ENCODE measurements around the gene UNK. TPM values are rescaled to one million over a fixed set of nuclear protein-coding genes. Genes with fewer than 3 reads are reported as not detected.

Gene UNK
- total and polyA plus RNA-seq, 2 of the 13 experiments (the other 11 are each of a cell fraction or from before 2014, with no cell fraction given), result 31.6 to 33.0 TPM

GRCh38 chr17:75783803-75784472 lies 668 bp upstream of the UNK start (continued):
- TF ChIP-seq ZNF12 (CRISPR knock-in tag; IDR thresholded peaks at IDR 0.05) (0 out of 2 replicates have a peak, but pooled peaks have one; percentile 41), ARNT (IDR thresholded peaks at IDR 0.05) (no peak), ZNF382 (CRISPR knock-in tag; IDR thresholded peaks at IDR 0.05; ENCODE audit: borderline replicate concordance) (no peak), NCOA1 (CRISPR knock-in tag; IDR thresholded peaks at IDR 0.05) (no peak), ETV6 (CRISPR knock-in tag; conservative IDR thresholded peaks at IDR 0.05) (no peak), JUND (CRISPR knock-in tag; IDR thresholded peaks at IDR 0.05) (no peak), KDM2A (CRISPR knock-in tag; IDR thresholded peaks at IDR 0.05; ENCODE audit: borderline replicate concordance, low read depth) (0 out of 2 replicates have a peak, but pooled peaks have one; percentile 11), MIXL1 (CRISPR knock-in tag; IDR thresholded peaks at IDR 0.05) (no peak), SMARCC2 (IDR thresholded peaks at IDR 0.05) (no peak), MXD1 (CRISPR knock-in tag; IDR thresholded peaks at IDR 0.05) (no peak; the same call in 1 of the 2 replicates), ZNF558 (CRISPR knock-in tag; IDR thresholded peaks at IDR 0.05; ENCODE audit: borderline replicate concordance) (no peak), CEBPG (CRISPR knock-in tag; IDR thresholded peaks at IDR 0.05) (no peak), MYNN (CRISPR knock-in tag; IDR thresholded peaks at IDR 0.05; ENCODE audit: low read depth) (no peak), FOXO1 (CRISPR knock-in tag; IDR thresholded peaks at IDR 0.05) (no peak), MED1 (CRISPR knock-in tag; IDR thresholded peaks at IDR 0.05) (no peak; the same call in 1 of the 2 replicates), SP4 (CRISPR knock-in tag; IDR thresholded peaks at IDR 0.05) (no peak), GTF3A (CRISPR knock-in tag; conservative IDR thresholded peaks at IDR 0.05) (no peak), PREB (CRISPR knock-in tag; IDR thresholded peaks at IDR 0.05) (0 out of 2 replicates have a peak, but pooled peaks have one; percentile 35), PRDM15 (CRISPR knock-in tag; IDR thresholded peaks at IDR 0.05) (no peak), ZNF232 (CRISPR knock-in tag; IDR thresholded peaks at IDR 0.05; ENCODE audit: borderline replicate concordance) (peak; percentile 80; the same call in 1 of the 2 replicates), NR2F2 (IDR thresholded peaks at IDR 0.05; ENCODE audit: borderline replicate concordance, low read depth) (no peak), CREB3 (CRISPR knock-in tag; IDR thresholded peaks at IDR 0.05) (0 out of 2 replicates have a peak, but pooled peaks have one; percentile 64), ZNF83 (CRISPR knock-in tag; IDR thresholded peaks at IDR 0.05; ENCODE audit: borderline replicate concordance) (no peak), IRF2 (CRISPR knock-in tag; IDR thresholded peaks at IDR 0.05) (no peak), TBL1XR1 (IDR thresholded peaks at IDR 0.05; ENCODE audit: borderline replicate concordance, low read length, partially characterized antibody) (no peak), TMF1 (CRISPR knock-in tag; IDR thresholded peaks at IDR 0.05; ENCODE audit: low read depth) (no peak; the same call in 1 of the 2 replicates), KMT2A (CRISPR knock-in tag; IDR thresholded peaks at IDR 0.05) (no peak), ZNF572 (CRISPR knock-in tag; IDR thresholded peaks at IDR 0.05) (peak; percentile 35; the same call in 1 of the 2 replicates)

Measured in HepG2 (cell line).